KMS-11 (cell line): ENCODE results near the gene DAZAP1.

Experiments
- H2AFZ ChIP-seq: fragments of 200-600 bp; sonication (generic); 2 replicates; pipeline ENCODE4 v1.6.1; 2016; ENCODE audit warnings: antibody characterized with exemption, mixed run types, low read depth
- H3K27ac ChIP-seq: fragments of 200-600 bp; sonication (generic); 2 replicates; pipeline ENCODE4 v1.6.1; 2016; ENCODE audit warnings: mild to moderate bottlenecking, mixed run types
- H3K27me3 ChIP-seq: fragments of 200-600 bp; sonication (generic); 2 replicates; pipeline ENCODE4 v1.6.1; 2017; ENCODE audit warnings: mild to moderate bottlenecking, low read depth, mixed run types, moderate library complexity; ENCODE audit not compliant: insufficient read depth
- H3K36me3 ChIP-seq: fragments of 200-600 bp; sonication (generic); 2 replicates; pipeline ENCODE4 v1.6.1; 2017; ENCODE audit warnings: mild to moderate bottlenecking, mixed run types; ENCODE audit not compliant: insufficient read depth
- H3K4me1 ChIP-seq: fragments of 200-600 bp; sonication (generic); 2 replicates; pipeline ENCODE4 v1.6.1; 2016; ENCODE audit warnings: mild to moderate bottlenecking, low read depth, mixed run types; ENCODE audit not compliant: poor library complexity, severe bottlenecking
- H3K4me2 ChIP-seq: fragments of 200-600 bp; sonication (generic); 2 replicates; pipeline ENCODE4 v1.7.0; 2016; ENCODE audit warnings: mild to moderate bottlenecking, mixed run types
- H3K4me3 ChIP-seq: fragments of 200-600 bp; sonication (generic); IDR thresholded peaks from 2 replicates; pipeline ENCODE4 v1.6.1; 2017; ENCODE audit warnings: low read depth, low read length, mixed read lengths; ENCODE audit not compliant: insufficient read depth
- H3K79me2 ChIP-seq: fragments of 200-600 bp; sonication (generic); 2 replicates; pipeline ENCODE4 v1.6.1; 2016; ENCODE audit warnings: low read depth, mixed run types; ENCODE audit not compliant: insufficient read depth
- H3K9ac ChIP-seq: fragments of 200-600 bp; sonication (generic); 2 replicates; pipeline ENCODE4 v1.6.1; 2016; ENCODE audit warnings: mild to moderate bottlenecking, mixed run types
- H4K20me1 ChIP-seq: fragments of 200-600 bp; sonication (generic); 2 replicates; pipeline ENCODE4 v1.6.1; 2016; ENCODE audit warnings: mild to moderate bottlenecking, mixed run types; ENCODE audit not compliant: insufficient read depth
- CTCF ChIP-seq: fragments of 200-600 bp; sonication (generic); conservative IDR thresholded peaks from 2 replicates; pipeline ENCODE4 v1.6.1; 2017; ENCODE audit warnings: low read depth, mild to moderate bottlenecking, antibody characterized with exemption, low read length, moderate library complexity, mixed read lengths

The DAZAP1 gene

GRCh38 chr19:1426736-1427135 lies 19.4 kb downstream of the DAZAP1 start:
- Histone ChIP-seq H3K4me3 (no peak overlapping the region), H3K27me3 (no peaks in the 10 kb centered on the region), H3K4me2 (no peak overlapping the region), H4K20me1 (peaks cover 5% of the 10 kb centered on the region; the same call in 1 of the 2 replicates), H3K9ac (no peak overlapping the region), H3K79me2 (peaks cover 27% of the 10 kb centered on the region; the same call in 1 of the 2 replicates), H2AFZ (no peak overlapping the region), H3K36me3 (no peaks in the 10 kb centered on the region; the same call in 1 of the 2 replicates), H3K4me1 (no peaks in the 10 kb centered on the region), H3K27ac (no peak overlapping the region)
- TF ChIP-seq CTCF = no peak

DNA sequence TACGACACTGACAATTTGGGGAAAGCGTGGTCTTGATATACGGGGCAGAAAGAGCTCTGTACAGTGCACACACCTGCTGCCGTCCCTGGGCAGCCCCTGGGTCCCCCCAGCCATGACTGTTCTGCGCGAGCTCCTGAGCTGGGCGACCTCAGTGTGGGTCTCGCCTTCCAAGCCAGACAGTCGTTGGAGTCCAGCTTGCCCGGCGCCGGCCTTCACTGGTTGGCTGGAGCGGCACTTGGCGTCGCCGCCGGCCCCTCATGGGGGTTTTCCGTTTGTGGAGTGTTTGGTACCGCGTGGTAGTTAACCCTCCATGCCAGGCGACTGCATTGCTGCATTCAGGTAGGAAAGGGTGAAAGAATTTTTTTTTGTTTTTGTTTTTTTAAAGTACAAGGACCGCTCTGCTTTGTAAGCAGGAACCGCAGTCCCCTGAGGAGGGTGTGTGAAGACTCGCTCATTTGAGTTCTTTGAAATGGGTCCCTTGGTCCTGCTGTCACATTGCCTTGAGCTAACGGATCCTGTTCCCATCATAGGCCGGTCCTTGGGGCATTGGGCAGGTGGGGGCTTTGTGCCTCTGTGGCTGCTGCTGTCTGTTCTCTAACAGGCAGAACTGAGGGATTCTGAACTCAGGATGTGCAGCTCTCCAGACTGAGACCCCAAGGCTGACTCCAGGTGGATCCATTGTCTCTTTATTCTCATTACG lies 20.0 kb downstream of the DAZAP1 start:
- Histone ChIP-seq H3K79me2 (peaks cover 23% of the 10 kb centered on the region; the same call in 1 of the 2 replicates), H2AFZ (no peak overlapping the region), H3K9ac (no peak overlapping the region), H3K4me3 (no peak overlapping the region), H3K27ac (no peak overlapping the region), H3K27me3 (no peaks in the 10 kb centered on the region), H3K4me2 (no peak overlapping the region), H4K20me1 (peaks cover 5% of the 10 kb centered on the region; the same call in 1 of the 2 replicates), H3K4me1 (no peaks in the 10 kb centered on the region), H3K36me3 (no peaks in the 10 kb centered on the region; the same call in 1 of the 2 replicates)
- TF ChIP-seq CTCF = no peak

DNA sequence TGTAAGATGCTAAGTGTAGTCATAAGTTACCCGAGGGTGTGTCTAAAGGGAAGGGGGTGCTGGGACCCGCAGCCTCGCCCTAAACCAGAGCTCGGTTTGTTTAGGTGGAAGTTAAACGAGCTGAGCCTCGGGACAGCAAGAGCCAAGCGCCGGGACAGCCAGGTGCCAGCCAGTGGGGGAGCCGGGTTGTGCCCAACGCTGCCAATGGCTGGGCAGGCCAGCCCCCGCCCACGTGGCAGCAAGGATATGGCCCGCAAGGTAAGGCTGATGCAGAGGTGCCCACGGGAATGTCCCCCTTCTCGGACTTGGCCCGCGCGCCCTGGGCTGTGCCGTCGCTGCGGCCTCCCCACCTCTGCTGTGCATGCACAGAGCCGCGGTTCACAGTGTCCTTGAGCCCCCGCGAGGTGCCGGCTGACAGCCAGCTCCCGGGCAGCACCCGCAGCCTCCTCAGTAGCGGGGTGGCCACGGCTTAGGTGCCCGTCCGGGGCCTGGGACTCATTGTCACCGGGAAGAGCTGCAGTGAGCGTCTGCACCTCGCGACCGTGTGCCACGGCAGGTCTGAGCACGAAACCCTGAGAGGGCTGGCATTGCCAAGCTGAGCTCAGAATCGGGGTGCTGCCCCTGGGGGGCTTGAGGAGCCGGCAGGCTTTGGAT lies 21.5 kb downstream of the DAZAP1 start:
- H3K4me2 ChIP-seq = no peak overlapping the region
- no peak overlapping the region for H3K9ac ChIP-seq
- H4K20me1 ChIP-seq = peaks cover 5% of the 10 kb centered on the region; the same call in 1 of the 2 replicates

GRCh38 chr19:1429750-1430149 lies 22.4 kb downstream of the DAZAP1 start:
- no peak for TF ChIP-seq CTCF
- Histone ChIP-seq H3K36me3 (no peaks in the 10 kb centered on the region; the same call in 1 of the 2 replicates), H4K20me1 (peaks cover 5% of the 10 kb centered on the region; the same call in 1 of the 2 replicates), H3K4me1 (no peaks in the 10 kb centered on the region), H3K27ac (no peak overlapping the region), H3K79me2 (0 out of 2 replicates have a peak, but pooled peaks cover 10% of the 10 kb centered on the region), H3K9ac (no peak overlapping the region), H3K4me2 (no peak overlapping the region), H2AFZ (no peak overlapping the region), H3K4me3 (no peak overlapping the region), H3K27me3 (no peaks in the 10 kb centered on the region)

More for the DNA sequence above, 21.5 kb downstream of the DAZAP1 start:
- Histone ChIP-seq H3K27ac (no peak overlapping the region), H3K4me3 (no peak overlapping the region), H3K4me1 (no peaks in the 10 kb centered on the region), H3K36me3 (no peaks in the 10 kb centered on the region; the same call in 1 of the 2 replicates), H3K79me2 (0 out of 2 replicates have a peak, but pooled peaks cover 10% of the 10 kb centered on the region), H2AFZ (no peak overlapping the region), H3K27me3 (no peaks in the 10 kb centered on the region)
- no peak for TF ChIP-seq CTCF
